ENCODE results near the gene TOR1AIP2. TPM values are rescaled to one million over a fixed set of nuclear protein-coding genes. Genes with fewer than 3 reads are reported as not detected.

Gene TOR1AIP2
- total RNA-seq, 1 experiment from 2014 or later, result 142 TPM

- Histone ChIP-seq H3K79me2 (ENCODE audit: low read depth) (no peaks in the 10 kb centered on the region), H3K36me3 (ENCODE audit: low read depth) (no peaks in the 10 kb centered on the region), H3K27me3 (ENCODE audit: insufficient read depth, low read depth) (peaks cover 11% of the 10 kb centered on the region; the same call in 1 of the 2 replicates), H3K9me2 (ENCODE audit: insufficient read depth) (no peaks in the 10 kb centered on the region), H3K4me2 (no peak overlapping the region), H3F3A (ENCODE audit: insufficient read depth, low read depth) (no peaks in the 10 kb centered on the region), H3K4me1 (replicated peaks; ENCODE audit: insufficient read depth) (no peaks in the 10 kb centered on the region), H3K9me3 (ENCODE audit: insufficient read depth, low read depth) (no peaks in the 10 kb centered on the region), H3K27ac (no peak overlapping the region), H4K20me1 (ENCODE audit: insufficient read depth) (no peaks in the 10 kb centered on the region), H2AFZ (no peak overlapping the region), H3K4me3 (no peak overlapping the region)
- BruUV-seq (replicated peaks), result no TSS peak
- CTCF ChIA-PET, result no interaction called here
- intact Hi-C loops (cut with micrococcal nuclease; ENCODE audit: unreplicated experiment), result no loop called here
- no peak for DNase-seq
- POLR2A ChIA-PET (ENCODE audit: unreplicated experiment), result interaction anchor here (0.7 kb wide), 1 partner anchor 101 kb away, joined by 6 read pairs; no protein-coding TSS in a partner anchor
- TF ChIP-seq CTCF (conservative IDR thresholded peaks at IDR 0.05), result no peak
- TF ChIP-seq EZH2 (IDR thresholded peaks at IDR 0.05; ENCODE audit: low read depth), result no peak
These were observed 56.1 kb downstream of the TOR1AIP2 start for GRCh38 chr1:179821524-179821923.

- no peaks in the 10 kb centered on the region for H3F3A ChIP-seq (ENCODE audit: insufficient read depth, low read depth)
- ChIA-PET CTCF (no interaction called here), POLR2A (ENCODE audit: unreplicated experiment) (no interaction called here)
- no peaks in the 10 kb centered on the region for H3K79me2 ChIP-seq (ENCODE audit: low read depth)
- H3K4me2 ChIP-seq, result no peak overlapping the region
- H3K4me1 ChIP-seq (replicated peaks; ENCODE audit: insufficient read depth), result no peaks in the 10 kb centered on the region
- no peaks in the 10 kb centered on the region for H3K9me3 ChIP-seq (ENCODE audit: insufficient read depth, low read depth)
- no peak overlapping the region for H3K4me3 ChIP-seq
- BruUV-seq (replicated peaks), result no TSS peak
- H4K20me1 ChIP-seq (ENCODE audit: insufficient read depth), result no peaks in the 10 kb centered on the region
- H3K36me3 ChIP-seq (ENCODE audit: low read depth), result no peaks in the 10 kb centered on the region
- TF ChIP-seq EZH2 (IDR thresholded peaks at IDR 0.05; ENCODE audit: low read depth) (no peak), CTCF (conservative IDR thresholded peaks at IDR 0.05) (no peak)
- no peak overlapping the region for H3K27ac ChIP-seq
- no peak overlapping the region for H2AFZ ChIP-seq
- DNase-seq, result no peak
- no peaks in the 10 kb centered on the region for H3K9me2 ChIP-seq (ENCODE audit: insufficient read depth)
- intact Hi-C loops (cut with micrococcal nuclease; ENCODE audit: unreplicated experiment), result no loop called here
- H3K27me3 ChIP-seq (ENCODE audit: insufficient read depth, low read depth), result peaks cover 11% of the 10 kb centered on the region; the same call in 1 of the 2 replicates
These were observed 57.2 kb downstream of the TOR1AIP2 start for GRCh38 chr1:179820226-179820970.

GRCh38 chr1:179818743-179819173 is 58.8 kb downstream of the TOR1AIP2 start:
- Histone ChIP-seq H3F3A (ENCODE audit: insufficient read depth, low read depth) (no peaks in the 10 kb centered on the region), H3K9me2 (ENCODE audit: insufficient read depth) (no peaks in the 10 kb centered on the region), H2AFZ (no peak overlapping the region), H3K4me1 (replicated peaks; ENCODE audit: insufficient read depth) (no peaks in the 10 kb centered on the region), H3K27ac (no peak overlapping the region), H3K4me2 (no peak overlapping the region), H3K79me2 (ENCODE audit: low read depth) (no peaks in the 10 kb centered on the region), H4K20me1 (ENCODE audit: insufficient read depth) (no peaks in the 10 kb centered on the region), H3K36me3 (ENCODE audit: low read depth) (no peaks in the 10 kb centered on the region), H3K9me3 (ENCODE audit: insufficient read depth, low read depth) (no peaks in the 10 kb centered on the region), H3K27me3 (ENCODE audit: insufficient read depth, low read depth) (peaks cover 15% of the 10 kb centered on the region; the same call in 1 of the 2 replicates), H3K4me3 (no peak overlapping the region)
- TF ChIP-seq EZH2 (IDR thresholded peaks at IDR 0.05; ENCODE audit: low read depth), result no peak
- TF ChIP-seq CTCF (conservative IDR thresholded peaks at IDR 0.05), result no peak
- POLR2A ChIA-PET (ENCODE audit: unreplicated experiment), result no interaction called here
- BruUV-seq (replicated peaks), result no TSS peak
- intact Hi-C loops (cut with micrococcal nuclease; ENCODE audit: unreplicated experiment), result loop anchor here (10.0 kb wide), 2 partner anchors 454 to 1284 kb away; partner anchors contain the start of gene AXDND1
- DNase-seq, result no peak
- CTCF ChIA-PET, result no interaction called here

Measured in PC-9 (cell line).